HG02884 (cell line): Measurements from ENCODE around the gene EEFSEC.

Source experiments
- ATAC-seq: cut with Tn5 transposase; IDR thresholded peaks from one replicate; pipeline ENCODE4 v1.9.1; 2021; ENCODE audit warnings: mild to moderate bottlenecking, moderate library complexity; ENCODE audit not compliant: unreplicated experiment

Gene EEFSEC, protein sequence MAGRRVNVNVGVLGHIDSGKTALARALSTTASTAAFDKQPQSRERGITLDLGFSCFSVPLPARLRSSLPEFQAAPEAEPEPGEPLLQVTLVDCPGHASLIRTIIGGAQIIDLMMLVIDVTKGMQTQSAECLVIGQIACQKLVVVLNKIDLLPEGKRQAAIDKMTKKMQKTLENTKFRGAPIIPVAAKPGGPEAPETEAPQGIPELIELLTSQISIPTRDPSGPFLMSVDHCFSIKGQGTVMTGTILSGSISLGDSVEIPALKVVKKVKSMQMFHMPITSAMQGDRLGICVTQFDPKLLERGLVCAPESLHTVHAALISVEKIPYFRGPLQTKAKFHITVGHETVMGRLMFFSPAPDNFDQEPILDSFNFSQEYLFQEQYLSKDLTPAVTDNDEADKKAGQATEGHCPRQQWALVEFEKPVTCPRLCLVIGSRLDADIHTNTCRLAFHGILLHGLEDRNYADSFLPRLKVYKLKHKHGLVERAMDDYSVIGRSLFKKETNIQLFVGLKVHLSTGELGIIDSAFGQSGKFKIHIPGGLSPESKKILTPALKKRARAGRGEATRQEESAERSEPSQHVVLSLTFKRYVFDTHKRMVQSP

DNA sequence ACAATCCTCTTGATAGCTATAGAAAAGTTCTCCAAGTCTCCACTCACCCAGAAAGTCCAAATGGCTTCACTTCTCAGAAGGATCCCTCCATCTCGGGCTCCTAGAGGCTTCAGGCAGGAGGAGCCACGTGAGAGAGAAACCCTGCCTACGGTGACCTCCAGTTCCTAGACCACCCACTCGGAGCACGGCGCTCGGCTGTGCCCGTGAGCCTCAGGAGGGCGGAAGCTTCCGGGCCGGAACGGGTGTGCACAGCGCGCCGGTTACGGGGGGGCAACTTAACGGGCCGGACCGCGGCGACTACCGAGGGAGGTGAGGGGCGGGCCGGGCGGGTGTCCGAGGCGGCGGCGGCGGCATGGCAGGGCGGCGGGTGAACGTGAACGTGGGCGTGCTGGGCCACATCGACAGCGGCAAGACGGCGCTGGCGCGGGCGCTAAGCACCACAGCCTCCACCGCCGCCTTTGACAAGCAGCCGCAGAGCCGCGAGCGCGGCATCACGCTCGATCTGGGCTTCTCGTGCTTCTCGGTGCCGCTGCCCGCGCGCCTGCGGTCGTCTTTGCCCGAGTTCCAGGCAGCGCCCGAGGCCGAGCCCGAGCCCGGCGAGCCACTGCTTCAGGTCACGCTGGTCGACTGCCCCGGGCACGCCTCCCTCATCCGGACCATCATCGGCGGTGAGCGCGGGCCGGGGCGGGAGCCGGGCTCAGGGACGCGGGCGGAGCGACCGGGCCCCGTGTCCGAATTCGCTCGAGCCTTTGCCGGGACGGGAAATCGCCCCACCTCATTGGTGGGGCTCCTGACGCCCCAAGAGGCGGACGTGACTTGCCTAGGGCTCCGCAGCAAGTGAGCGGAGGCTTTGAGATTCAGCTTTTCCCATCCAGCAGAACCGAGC lies at the start of gene EEFSEC:
TSS of gene EEFSEC (plus strand) at position 326 of the 886 bp plus-strand sequence. CDS start at position 353, 27 bp downstream.
- peak; percentile 80 for ATAC-seq

DNA sequence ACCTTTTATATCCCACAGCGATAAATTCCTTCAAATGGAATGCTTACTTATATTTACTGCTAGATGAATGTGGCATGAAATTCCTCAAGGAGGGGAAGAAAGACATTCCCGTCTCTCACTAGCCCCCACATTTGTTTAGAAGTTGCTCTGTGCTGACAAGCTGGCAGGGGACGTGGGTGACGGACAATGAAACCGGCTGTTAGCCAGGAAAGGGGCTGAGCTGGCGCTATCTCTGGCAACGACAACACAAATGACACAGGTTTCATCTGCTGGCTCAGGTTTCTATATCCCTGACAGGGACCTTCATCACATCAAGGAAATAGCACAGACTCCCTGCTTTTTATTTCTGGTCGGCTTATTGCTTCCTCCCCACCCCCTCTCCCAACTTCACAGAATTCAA lies 45.4 kb upstream of the EEFSEC start:
- ATAC-seq: no peak

DNA sequence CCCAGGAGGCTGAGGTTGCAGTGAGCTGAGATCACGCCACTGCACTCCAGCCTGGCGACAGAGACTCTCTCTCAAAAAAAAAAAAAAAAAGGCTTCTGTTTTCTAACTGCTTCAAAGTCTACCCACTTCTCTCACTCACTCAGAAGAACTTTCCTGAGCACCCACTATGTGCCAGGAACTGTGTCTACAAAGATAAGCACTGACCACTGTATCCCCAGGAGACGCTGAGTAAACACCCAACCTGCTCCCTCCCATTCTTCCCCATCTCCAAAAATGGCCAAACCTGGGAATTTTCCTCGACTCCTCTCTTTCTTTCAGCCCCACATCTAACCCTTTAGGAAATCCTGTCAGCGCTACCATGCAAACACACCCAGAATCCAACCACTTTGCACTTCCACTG lies 42.1 kb upstream of the EEFSEC start:
- no peak for ATAC-seq

DNA sequence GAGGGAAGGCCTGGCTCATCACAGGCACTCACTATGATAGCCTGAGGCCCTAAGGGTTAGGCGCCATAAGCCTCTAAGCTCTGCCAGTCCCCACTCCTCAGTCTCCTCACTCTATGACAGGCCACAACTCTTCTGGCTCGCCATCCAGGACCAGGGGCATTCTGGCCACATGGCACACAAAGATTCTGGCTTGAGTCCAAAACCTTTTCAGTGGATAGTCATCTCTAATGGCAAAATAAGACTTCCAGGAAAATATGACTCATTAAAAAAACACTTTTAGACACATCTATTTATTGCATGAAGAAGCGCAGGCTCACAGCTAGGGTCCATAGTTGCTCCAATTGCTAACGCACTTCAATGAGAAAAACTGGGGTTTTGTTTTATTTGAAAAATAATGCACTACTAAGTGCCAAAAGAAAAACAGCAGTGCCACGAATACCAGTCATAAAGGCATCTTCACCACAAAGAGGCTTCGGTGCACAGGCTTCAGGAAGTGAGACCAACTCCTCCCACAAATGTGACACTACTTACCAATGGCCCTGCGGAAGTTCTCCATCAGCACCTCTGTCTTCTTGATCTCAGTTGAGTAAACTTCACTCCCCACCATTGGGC lies 40.8 kb upstream of the EEFSEC start:
- ATAC-seq: no peak

DNA sequence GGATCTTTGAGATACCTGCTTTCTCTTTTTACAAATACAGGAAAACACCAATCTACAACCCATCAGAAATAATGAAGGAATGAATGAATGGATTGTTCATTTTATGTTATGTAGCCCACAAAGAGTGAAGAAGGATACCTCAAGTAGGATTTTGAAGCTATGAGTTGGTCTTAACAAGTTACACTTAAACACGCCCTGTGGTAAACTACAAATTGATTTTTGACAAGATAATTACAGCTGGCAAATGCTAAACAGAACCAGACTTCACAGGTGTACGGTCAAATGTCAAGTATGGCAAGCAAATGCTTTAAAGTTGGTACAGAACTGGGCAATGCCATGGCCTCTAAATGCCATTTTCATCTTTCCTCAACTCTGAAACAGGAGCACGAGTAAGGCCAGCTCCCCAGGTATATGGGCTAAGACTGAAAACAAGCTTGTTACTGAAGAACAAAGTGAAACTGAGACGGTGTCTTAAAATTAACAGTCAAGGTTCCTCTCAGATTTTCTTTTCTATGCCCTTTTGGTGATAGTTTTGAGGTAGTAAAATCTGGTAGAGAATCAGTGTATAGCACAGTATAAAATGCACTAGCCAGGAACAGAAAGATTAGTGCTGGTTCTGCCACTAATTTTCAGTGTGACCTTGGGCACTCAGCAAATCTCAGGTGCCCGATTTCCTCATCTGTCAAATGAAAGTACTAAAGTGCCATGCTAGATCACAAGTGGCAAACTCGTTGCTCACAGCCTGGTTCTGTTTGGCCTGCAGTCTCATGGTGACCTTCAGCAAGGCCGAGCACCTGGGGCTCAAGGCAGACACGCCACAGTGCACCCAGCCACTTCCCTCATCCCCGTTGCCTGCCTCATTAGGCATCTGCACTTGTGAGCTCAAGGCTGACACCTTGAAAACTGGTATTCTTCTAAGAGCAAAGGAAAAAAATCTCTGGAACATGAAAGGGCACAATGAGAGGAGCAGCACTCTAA lies 39.2 kb upstream of the EEFSEC start:
- ATAC-seq: no peak

DNA sequence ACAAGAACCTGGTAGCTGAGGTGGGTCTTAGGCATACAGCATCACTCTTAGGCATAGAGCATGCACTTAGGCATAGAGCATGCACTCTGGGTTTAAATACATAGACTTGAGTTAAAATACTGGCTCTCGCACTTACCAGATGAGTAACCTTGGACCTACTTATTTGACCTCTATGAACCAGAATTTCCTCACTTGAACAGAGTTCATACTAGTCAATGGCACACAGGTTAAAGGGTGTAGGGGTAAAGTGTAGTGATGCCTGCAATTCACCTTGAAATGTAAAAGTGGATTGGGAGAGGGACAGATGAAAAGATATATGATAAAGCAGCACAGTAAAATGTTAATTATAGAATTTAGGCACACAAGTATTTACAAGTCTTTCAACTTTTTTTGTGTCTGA lies 31.3 kb upstream of the EEFSEC start:
- ATAC-seq: no peak

DNA sequence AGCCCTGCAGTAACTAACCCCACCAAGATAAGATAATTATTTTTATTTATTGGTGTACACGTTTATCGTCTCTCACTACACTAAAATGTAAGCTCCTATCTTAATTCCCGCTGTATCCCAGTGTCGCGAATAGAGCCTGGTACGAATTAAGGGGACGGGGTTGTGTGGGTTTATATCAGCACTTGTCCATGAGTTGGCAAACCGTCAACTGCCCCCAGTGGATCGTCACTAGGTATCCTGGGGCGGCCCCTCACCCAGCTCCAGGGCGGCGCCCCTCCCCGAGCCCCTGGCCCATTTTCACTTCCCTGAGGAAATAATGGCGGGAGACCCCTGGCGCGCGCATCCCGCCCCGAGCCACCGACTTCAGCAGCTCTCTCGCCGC lies 30.1 kb upstream of the EEFSEC start:
- ATAC-seq: no peak

DNA sequence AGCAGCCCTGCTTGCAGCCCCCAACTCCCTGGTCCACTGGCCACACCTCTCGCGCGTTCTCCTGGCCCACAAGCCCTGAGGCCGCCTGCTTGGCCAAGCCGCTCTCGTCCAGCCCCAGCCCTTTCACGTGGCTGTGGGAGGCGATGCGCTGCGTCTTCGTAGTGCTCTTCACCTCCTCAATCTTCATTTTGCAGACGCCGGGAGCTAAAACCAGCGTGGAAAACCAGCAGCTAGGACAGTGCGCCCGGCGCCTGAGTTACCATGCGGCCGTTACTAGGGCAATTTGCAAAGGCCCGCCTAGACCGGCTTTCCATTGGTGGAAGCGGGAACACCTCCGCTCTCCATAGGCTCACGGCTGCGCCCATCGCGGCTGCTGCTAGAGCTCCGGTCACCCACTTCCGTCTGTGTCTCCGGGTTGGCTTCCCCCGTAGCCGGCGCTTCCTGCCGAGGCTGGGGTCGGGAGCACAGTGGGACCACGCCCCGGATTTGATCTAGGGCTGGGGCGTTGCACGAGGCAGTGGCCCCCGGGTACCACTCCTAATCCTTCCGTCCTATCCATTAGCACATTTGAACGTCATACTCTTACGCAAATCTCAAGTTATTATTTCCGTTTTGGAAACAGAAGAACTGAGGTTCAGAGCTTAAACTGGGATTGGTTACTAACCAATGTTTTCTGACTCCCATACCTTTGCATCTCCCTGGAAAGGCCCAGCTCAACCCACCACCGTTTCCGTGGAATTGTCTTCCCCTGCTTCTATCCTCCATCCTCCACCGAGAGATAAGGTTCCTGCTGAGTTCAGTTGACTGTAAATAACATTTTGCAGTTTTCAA lies 29.5 kb upstream of the EEFSEC start, which contains the start of gene RUVBL1:
TSS of gene RUVBL1 (minus strand) at position 275 of the 831 bp plus-strand sequence. CDS start at position 187, 88 bp downstream.
- peak; percentile 97 for ATAC-seq

DNA sequence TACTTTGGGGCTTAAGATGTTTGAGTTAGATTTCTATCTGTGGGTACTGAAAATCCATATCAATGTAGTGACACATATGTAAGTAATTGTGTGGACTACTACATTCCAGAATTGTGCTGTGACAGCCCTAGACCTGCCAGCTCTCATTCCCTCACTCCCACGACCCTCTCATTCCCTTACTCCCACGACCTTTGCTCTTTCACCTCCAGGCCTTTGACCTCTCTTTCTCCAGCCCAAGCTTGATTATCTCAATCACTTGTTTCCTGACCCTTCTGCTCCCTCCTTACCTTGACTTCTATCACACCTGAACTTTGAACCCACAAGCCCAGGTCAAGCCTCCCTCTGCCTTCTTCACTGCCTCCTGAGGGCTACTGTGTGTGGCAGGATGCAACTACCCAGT lies 26.0 kb upstream of the EEFSEC start:
- no peak for ATAC-seq

DNA sequence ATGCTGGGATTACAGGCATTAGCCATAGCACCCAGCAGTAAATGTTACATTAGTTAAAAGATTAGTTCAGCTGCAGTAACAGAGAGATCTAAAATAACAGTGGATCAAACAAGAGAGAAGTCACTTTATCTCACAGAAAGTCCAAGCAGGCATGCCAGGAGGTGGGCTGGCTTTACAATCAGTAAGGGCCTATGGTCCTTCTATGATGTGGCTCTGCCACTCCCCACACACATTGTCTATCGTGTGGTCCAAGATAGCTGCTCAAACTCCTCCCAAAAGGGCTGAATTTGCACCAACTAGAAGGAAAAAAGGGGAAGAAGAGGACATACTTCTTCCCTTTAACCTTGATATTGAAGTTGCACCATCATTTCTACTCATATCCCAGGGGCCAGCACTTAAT lies 25.0 kb upstream of the EEFSEC start:
- no peak for ATAC-seq

DNA sequence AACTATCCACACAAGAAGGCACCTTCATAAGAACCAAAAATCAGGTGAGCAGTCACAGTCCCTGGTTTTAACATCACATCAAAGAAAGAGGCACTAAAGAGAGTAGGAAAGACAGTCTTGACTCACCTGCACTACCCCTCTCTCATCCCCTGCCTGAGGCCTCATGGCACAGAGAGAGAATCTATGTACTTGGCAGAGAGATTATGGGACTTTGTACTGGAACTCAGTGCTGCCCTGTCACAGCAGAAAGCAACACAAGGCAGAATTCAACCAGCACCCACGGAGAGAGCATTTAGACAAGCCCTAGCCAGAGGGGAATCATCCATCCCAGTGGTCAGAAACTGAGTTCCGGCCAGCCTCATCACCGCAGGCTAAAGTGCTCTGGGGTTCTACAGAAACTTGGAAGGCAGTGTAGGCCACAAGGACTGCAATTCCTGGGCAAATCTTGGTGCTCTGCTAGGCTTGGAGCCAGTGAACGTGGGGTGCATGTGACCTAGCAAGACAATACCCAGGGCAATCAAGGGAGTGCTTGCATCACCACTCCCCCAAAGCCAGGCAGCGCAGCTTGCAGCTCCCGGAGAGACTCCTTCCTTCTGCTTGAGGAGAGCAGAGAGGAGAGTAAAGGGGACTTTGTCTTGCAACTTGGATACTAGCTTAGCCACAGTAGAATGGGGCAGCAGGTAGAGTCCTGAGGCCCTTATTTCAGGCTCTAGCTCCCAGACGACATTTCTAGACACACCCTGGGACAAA lies 21.2 kb upstream of the EEFSEC start:
- ATAC-seq: no peak

DNA sequence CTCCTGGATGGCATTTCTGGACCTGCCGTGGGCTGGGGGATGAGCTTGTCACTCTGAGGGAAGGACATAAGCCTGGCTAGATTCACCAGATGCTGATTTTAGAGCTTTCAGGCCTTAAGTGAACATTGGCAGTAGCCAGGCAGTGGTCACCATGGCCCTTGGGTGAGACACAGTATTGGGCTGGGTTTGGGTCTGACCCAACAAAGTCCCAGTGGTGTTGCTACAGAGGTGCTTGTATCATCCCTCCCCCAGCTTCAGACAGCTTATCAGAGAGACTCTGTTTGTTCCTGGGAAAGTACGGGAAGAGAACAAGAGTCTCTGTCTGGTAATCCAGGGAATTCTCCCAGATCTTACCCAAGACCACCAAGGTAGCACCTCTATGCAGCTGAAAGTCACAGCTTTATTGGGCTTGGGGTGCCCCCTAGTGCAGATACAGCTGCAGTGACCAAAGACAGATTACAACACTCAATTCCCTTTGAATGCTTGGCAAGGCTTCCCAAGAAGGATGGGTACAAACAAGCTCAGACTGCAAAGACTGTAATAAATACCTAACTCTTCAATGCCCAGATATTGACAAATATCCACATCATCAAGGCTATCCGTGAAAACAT lies 19.9 kb upstream of the EEFSEC start:
- no peak for ATAC-seq

DNA sequence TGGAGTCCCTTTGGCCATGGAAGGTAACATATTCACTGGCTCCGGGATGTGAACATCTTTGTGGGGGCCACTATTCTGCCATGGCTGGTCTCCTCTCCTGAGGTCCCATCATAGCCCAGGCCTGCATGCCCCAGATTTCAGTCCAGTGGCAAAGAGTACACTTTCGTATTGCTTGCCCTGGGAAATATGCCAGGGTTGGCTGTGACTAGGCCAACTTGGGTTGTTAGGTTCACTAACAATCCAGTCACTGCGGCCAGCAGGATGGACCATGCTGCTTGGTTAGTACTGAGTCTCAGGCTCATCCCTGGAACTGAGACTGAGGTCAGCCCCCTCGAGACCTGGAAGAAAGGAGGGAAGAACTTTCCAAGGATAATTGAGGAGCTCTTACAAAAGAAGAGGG lies 9.8 kb upstream of the EEFSEC start:
- no peak for ATAC-seq

DNA sequence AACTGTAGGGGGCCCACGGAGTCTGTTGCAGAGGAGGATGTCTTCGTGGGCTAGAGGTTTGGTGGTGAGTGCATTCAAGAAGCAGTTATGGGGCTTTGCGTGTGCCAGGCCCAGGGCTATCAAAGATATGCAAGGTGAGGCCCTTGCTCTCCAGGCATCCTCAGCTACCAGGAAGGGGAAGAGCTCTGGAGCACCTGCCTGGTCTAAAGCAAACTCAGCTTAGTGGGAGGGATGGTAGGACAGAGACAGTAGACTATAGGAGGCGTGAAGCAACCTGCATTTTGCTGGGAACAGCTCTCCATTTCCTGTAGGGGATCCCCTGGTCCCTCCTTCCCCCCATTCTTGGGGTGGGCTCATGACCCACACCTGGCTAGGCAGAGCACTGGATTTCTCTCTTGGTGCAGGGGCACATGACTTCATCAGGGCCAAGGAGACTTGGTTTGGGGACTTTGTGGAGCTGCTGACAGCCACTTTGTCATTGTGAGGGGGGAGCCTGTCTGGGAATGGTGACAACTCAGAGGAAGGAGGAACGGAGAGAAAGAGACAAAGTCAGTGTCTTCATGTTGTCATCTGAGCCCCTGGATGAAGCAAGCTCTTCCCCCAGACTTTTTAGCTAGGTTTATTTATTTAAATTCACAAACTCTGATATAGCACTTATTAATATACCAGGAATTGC lies 8.6 kb upstream of the EEFSEC start:
- ATAC-seq: no peak

DNA sequence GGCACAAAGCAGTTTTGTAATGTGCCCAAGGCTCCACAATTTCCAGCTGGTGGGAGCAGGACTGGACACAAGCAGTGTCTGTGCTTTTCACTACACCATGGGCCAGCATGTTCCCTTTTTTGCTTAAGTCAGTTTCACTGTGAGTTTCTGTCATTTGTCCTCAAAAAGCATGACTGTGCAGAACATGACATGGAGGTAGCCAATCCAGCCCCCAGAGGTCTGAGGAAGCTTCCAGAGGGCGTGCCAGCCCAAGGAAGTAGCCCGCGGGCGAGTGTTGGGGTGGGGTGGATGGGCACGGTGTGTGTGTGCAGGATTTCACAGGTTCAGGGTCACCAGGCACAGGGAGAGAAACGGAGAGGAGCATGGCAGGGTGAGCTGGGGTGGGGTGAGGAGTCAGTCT lies 8.0 kb upstream of the EEFSEC start:
- ATAC-seq: no peak

DNA sequence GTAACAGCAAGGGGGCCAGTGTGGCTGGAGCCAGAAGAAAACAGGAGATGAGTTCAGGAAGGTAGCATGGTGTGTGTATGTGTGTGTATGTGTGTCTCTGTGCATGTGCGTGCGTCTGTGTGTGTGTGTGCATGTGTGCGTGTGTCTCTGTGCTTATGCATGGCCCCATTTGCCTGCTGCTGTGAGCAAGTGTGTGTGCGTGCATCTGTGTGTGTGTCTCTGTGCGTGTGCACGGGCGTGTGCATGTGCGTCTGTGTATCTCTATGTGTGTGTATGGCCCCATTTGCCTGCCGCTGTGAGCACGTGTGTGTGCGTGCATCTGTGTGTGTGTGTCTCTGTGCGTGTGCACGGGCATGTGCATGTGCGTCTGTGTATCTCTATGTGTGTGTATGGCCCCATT lies 7.1 kb upstream of the EEFSEC start:
- ATAC-seq: no peak

DNA sequence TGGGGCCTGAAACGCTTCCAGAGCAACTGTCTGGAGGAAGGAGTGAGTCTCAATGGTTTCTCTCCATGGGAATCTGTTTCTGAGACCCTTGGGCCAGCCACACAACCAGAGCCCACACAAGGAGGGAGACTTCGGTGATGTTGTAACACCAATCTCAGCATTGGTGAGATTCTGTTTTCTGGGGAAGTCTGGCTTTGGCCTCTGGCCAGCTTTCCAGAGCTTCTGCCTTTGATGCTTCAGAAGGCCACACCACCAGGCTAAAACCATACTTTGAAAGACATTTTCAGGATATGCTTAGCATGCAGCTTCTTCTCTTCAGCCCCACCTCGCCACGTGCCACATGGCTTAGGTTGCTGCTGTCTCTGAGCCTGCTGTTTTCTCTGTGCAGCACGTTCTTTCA lies 3.6 kb upstream of the EEFSEC start:
- ATAC-seq: no peak
